Measurements from ENCODE around the gene DZIP1. TPM values are rescaled to one million over a fixed set of nuclear protein-coding genes. Genes with fewer than 3 reads are reported as not detected.
A peak's percentile ranks its signal among the peaks of the same experiment; 100 is the strongest.

The DZIP1 gene
- total RNA-seq, 1 donor from 2014 or later: 62.8 TPM

- peaks cover 29% of the 10 kb centered on the region for H3K4me1 Mint-ChIP-seq
- TF ChIP-seq CTCF (IDR thresholded peaks at IDR 0.05; ENCODE audit: unreplicated experiment): no peak
- peaks cover 21% of the 10 kb centered on the region for H3K36me3 Mint-ChIP-seq
- peak in 1 of 2 experiments; percentile 48 for DNase-seq (ENCODE audit: low spot score in 2 of 2, unreplicated experiment in 2 of 2)
- no peaks in the 10 kb centered on the region for H3K27me3 Mint-ChIP-seq (ENCODE audit: low read depth)
- H3K4me3 Mint-ChIP-seq: peak overlapping the region; percentile 44
- no peaks in the 10 kb centered on the region for H3K9me3 Mint-ChIP-seq
- no peak overlapping the region for H3K27ac Mint-ChIP-seq
Observed at GRCh38 chr13:95642028-95642621, 2.4 kb downstream of the DZIP1 start.

- Mint-ChIP-seq H3K27me3 (ENCODE audit: low read depth) (no peaks in the 10 kb centered on the region), H3K4me1 (peaks cover 29% of the 10 kb centered on the region), H3K27ac (no peak overlapping the region), H3K4me3 (peak overlapping the region; percentile 61), H3K9me3 (no peaks in the 10 kb centered on the region), H3K36me3 (peaks cover 25% of the 10 kb centered on the region)
- no peak for DNase-seq (ENCODE audit: low spot score in 2 of 2, unreplicated experiment in 2 of 2)
- no peak for TF ChIP-seq CTCF (IDR thresholded peaks at IDR 0.05; ENCODE audit: unreplicated experiment)
Observed at GRCh38 chr13:95641291-95642027, 3.0 kb downstream of the DZIP1 start.

GRCh38 chr13:95636853-95637252 lies 7.7 kb downstream of the DZIP1 start:
- Mint-ChIP-seq H3K4me3 (no peak overlapping the region), H3K27me3 (ENCODE audit: low read depth) (no peaks in the 10 kb centered on the region), H3K4me1 (peaks cover 14% of the 10 kb centered on the region), H3K27ac (no peak overlapping the region), H3K9me3 (no peaks in the 10 kb centered on the region), H3K36me3 (peaks cover 48% of the 10 kb centered on the region)
- no peak for DNase-seq (ENCODE audit: low spot score in 2 of 2, unreplicated experiment in 2 of 2)
- TF ChIP-seq CTCF (IDR thresholded peaks at IDR 0.05; ENCODE audit: unreplicated experiment): no peak

GRCh38 chr13:95630593-95630992 lies 13.9 kb downstream of the DZIP1 start:
- Mint-ChIP-seq H3K4me3 (no peak overlapping the region), H3K27me3 (ENCODE audit: low read depth) (no peaks in the 10 kb centered on the region), H3K27ac (no peak overlapping the region), H3K9me3 (peaks cover 16% of the 10 kb centered on the region), H3K36me3 (peaks cover 72% of the 10 kb centered on the region), H3K4me1 (no peaks in the 10 kb centered on the region)
- no peak for TF ChIP-seq CTCF (IDR thresholded peaks at IDR 0.05; ENCODE audit: unreplicated experiment)
- DNase-seq (ENCODE audit: low spot score in 2 of 2, unreplicated experiment in 2 of 2): no peak

- H3K9me3 Mint-ChIP-seq: peaks cover 16% of the 10 kb centered on the region
- H3K27ac Mint-ChIP-seq: no peak overlapping the region
- no peaks in the 10 kb centered on the region for H3K4me1 Mint-ChIP-seq
- TF ChIP-seq CTCF (IDR thresholded peaks at IDR 0.05; ENCODE audit: unreplicated experiment): no peak
- H3K27me3 Mint-ChIP-seq (ENCODE audit: low read depth): no peaks in the 10 kb centered on the region
- H3K4me3 Mint-ChIP-seq: no peak overlapping the region
- no peak for DNase-seq (ENCODE audit: low spot score in 2 of 2, unreplicated experiment in 2 of 2)
- H3K36me3 Mint-ChIP-seq: peaks cover 70% of the 10 kb centered on the region
Observed at GRCh38 chr13:95629071-95629470, 15.4 kb downstream of the DZIP1 start.

All from mesothelial cell of epicardium (in vitro differentiated cells).